ENCODE results near the gene TMEM163.
"Not testable (repeated sequence)": the region's sequence is repeated elsewhere in the genome, so short reads cannot be mapped to it uniquely, and the experiment has no call there.

Gene TMEM163

DNA sequence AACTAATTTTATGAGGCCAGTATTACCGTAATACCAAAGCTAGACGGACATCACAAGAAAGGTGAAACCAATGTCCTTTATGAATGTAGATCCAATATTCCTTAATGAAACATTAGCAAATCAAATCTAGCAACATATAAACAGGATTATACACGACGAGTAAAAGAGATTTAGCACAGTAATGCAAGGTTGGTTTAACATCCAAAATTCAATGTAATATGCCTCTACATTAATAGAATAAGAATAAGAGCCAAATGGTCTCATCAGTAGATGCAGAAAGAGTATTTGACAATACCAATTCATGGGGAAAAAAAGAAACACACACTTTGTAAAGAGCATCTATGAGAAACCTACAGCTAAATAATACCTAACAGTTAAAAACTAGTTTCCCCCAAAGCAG lies 99.5 kb downstream of the TMEM163 start:
- DNase-seq (ENCODE audit: low spot score) = no peak

DNA sequence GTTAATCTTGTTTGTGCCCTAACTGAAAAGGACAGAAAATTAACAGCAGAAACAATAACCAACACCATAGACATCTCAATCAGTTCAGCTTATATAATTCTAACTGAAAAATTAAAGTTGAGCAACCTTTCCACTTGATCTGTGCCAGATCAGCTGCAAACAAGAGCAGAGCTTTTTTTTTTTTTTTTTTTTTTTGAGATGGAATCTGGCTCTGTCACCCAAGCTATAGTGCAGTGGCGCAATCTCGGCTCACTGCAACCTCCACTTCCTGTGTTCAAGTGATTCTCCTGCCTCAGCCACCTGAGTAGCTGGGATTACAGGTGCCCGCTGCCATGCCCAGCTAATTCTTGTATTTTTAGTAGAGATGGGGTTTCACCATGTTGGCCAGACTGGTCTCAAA lies 103.3 kb downstream of the TMEM163 start:
- not testable (repeated sequence) for DNase-seq (ENCODE audit: low spot score)

DNA sequence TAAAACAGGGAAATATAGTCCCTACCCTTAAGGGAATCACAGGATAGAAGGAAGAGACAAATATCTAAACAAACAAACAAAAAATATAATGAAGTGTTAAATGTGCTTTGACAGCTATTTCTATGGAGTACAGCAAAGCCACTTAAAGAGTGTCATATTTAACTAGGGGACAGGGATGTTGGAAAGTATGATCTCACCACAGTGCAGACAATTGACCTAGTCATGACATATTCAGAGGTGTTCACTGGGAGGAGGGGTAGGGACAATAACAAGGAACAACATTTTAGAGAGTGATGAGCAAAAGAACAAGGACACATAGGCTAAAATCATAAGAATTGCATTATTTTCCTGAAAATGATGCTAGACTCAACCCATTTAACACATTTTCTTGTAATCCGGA lies 107.5 kb downstream of the TMEM163 start:
- no peak for DNase-seq (ENCODE audit: low spot score)

DNA sequence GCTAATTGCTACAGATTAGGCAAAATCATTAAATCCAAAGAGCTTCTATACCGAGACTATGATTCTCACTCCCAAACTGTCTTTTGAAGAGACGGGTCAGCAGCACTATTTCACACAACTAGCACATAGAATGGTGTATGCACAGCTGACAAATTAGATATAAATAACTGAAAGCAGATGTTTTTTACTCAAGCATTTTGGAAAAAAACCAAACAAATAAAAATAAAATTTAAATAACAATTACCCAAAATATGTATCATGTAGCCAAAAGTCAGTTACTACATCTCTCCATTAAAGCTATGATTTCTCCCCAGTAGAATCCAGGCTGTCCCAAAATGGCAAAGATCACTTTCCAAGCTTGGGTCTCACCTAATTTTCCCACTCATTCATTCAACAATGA lies 107.9 kb downstream of the TMEM163 start:
- DNase-seq (ENCODE audit: low spot score) = no peak

DNA sequence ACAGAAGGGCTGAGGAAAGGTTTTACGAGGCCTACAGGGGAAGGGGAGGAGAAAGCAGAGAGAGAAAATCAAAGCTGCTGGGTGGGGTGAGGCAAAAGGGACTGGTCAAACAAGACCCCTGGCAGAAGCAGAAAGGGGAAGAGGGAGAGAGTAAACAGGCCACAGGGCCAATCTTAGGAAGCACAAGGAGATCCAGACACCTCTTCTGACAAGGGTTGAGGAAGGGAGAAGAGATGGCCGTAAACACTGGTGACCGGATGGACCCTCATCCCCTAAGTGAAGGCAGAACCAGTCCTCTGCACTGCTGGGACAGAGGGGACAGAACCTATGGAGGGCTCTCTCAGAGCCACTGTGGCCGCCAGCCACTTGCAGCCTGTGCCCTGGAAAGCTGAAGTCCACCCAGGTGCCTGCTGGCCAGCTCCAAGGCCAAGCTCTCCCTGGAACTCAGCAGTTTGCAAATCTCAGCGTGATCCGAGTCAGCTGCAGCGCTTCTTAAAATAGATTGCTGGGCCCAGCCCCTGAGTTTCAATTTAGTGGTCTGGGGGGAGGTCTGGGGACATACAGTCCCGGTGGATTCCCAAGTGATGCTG lies 108.8 kb downstream of the TMEM163 start:
- no peak for DNase-seq (ENCODE audit: low spot score)

DNA sequence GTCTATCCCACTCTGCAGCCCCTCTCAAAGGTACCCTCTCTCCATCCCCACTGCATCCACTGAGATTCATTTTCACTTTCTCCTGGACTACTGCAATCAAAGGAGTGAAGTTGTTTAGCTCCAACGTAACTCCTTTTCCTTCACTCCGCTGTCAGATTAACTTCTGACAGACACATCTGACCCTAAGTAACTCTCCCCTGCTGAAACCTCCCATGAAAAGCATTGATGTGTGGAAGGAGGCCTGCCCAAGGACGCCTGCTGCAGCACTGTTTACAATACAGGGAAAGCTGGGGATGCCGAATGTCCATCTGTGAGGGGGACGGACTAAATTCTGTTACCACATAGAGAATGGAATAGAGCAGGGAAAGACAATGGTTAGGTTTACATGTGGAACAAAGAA lies 114.8 kb downstream of the TMEM163 start:
- no peak for DNase-seq (ENCODE audit: low spot score)

DNA sequence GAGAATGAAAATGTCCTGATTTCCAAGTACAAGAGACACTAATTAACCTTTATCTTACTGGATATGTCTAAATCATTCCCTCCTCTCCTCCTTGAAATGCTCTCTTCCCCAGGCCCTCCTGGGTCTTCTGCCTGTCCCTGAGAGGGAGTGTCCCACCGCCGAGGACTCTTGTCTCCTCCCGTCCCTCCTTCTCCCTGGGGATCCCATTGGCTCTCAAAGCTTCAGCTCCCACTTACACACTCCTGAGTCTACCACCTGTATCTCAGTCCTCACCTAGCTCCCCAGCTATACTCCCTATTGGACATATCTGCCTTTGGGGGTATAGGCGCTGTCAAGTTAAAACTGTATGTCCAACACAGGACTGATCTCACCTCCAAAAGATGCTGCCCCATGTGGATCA lies 116.1 kb downstream of the TMEM163 start:
- no peak for DNase-seq (ENCODE audit: low spot score)

DNA sequence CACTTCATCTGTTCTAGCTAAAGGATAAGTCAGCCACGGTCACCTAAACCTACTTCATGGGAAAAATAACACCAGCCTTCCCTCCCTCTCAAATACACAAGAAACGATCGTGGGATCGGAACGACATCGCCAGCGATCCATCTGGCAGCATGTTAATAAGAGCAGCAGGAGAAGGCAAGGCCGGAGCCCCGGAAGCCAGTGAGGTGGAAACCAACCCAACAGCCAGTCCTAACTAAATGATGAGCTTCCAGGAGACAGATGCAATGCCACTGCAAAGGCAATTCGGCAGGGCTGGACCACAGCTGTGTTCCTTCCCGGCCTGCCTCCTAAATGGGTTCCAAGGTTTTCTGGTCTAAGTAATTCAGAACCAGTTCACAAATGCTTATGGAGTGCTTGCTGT lies 117.5 kb downstream of the TMEM163 start:
- DNase-seq (ENCODE audit: low spot score) = no peak

DNA sequence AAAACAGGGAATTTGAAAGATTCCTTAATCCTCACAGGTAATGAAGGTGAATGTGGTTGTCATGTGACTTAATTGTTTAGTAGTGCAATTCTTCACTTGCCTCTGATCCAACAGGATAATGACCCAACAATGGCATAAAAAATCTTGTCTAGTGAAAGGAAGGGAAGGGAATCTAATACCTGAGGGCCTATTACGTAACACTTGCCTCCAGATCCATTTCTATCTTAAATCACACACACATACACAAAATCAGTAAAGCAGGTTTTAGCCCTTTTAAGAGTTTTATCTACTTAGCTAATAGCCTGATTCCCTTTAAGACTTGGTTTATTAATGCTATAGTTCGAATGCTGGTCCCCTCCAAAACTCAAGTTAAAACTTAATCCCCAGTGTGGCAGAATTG lies 118.6 kb downstream of the TMEM163 start:
- no peak for DNase-seq (ENCODE audit: low spot score)

DNA sequence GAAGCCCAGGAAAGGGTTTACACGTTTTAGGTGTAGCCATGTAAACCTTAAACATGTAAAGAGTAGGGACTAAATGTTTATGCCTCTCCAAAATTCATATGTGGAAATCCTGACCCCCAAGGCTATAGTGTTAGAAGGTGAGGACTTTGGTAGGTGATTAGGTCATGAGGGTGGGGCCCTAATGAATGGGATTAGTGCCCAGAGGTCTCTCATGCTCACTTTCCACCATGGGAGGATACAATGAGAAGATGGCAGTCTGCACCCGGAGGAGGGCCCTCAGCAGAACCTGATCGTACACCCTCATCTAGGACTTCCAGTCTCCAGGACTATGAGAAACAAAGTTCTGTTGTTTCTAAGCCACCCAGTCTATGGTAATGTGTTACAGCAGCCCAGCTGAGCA lies 119.6 kb downstream of the TMEM163 start:
- no peak for DNase-seq (ENCODE audit: low spot score)

DNA sequence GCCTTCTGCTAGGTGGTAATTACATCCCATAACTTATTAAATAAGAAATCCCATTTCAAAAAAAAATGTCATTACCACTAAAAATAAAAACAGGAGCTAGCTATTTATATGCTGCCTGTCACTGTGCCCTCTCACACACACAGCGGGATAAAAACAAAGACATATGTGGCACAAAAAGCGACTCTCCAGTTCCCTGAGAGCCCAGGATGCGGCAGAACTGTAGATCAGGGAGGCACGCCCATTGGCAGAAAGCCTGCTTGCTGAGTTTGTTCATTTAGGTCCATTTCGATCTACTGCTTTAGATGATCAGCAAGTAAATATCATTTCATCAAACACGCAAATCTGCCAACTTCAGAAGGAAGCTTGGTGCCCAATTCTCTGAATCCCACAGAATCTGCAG lies 124.4 kb downstream of the TMEM163 start:
- DNase-seq (ENCODE audit: low spot score) = no peak

DNA sequence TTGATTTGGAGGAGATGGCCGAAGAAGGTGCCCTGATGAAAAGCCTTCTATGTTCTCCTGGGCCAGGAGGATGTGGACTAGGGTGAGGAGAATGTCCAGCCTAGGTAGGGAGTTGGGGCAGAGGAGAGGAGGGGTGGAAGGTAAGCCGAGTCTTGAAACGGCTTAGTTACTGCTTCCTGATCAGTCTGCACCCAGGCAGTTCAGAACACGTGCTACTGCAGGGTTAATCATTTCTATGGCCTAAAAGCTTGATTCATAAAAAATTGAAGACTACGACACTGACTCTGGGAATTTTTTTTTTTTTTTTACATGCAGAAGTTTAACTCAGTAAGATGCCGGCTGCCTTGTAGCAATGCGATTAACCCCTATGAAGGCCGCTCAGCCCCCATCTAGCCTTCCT lies 125.3 kb downstream of the TMEM163 start:
- no peak for DNase-seq (ENCODE audit: low spot score)

DNA sequence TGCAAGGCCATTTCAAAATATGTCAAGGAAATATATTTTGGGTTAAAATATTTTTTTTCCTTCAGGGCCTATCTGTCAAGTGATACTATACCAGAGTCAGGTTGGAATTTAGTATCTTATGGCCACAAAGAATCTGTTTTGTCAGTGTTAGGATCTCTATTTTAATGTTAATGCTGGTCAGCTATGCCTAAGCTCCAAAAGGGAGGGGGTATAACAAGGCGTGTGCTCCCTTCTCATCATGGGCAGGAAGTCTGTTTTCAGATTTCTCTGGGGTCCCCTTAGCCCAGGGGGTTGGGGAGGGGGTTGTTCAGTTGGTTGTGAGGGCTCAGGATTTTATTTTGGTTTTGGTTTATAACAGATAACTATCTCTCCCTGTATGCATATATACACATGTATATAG lies 126.4 kb downstream of the TMEM163 start:
- no peak for DNase-seq (ENCODE audit: low spot score)

DNA sequence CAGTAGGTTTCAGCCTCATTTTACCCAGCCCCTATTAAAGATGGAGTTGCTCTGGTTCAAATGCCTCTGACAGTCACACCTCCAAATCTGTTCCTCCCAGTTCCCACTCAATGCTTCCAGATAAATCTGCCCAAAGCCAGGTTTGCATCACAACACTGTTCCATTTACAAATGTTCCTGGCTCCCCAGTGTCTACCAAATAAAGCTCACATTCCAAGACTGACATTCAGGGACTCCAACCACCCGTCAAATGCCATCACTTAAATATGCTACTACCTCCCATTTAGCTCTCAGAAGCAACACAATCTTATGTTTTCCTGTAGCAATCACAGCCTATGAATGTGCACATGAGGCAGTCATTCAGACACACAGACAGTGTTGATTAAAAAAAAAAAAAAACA lies 127.3 kb downstream of the TMEM163 start:
- DNase-seq (ENCODE audit: low spot score) = no peak

DNA sequence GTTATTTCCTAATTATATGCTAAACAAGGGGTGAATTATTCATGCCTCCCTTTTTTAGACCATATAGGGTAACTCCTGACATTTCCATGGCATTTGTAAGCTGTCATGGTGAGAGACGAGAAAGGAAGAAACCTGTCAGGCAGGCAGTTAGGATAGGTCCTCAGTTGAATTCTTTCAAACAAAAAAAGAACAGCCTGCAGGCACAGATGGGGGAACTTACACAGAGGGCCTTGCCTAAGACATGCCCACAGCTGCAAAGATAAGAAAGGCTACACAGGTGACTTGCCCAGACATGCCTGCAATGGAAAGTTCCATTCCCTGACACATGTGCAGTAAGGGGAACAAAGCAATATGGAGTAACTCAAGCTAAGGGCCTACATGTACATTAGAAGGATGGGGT lies 128.1 kb downstream of the TMEM163 start:
- DNase-seq (ENCODE audit: low spot score) = no peak

DNA sequence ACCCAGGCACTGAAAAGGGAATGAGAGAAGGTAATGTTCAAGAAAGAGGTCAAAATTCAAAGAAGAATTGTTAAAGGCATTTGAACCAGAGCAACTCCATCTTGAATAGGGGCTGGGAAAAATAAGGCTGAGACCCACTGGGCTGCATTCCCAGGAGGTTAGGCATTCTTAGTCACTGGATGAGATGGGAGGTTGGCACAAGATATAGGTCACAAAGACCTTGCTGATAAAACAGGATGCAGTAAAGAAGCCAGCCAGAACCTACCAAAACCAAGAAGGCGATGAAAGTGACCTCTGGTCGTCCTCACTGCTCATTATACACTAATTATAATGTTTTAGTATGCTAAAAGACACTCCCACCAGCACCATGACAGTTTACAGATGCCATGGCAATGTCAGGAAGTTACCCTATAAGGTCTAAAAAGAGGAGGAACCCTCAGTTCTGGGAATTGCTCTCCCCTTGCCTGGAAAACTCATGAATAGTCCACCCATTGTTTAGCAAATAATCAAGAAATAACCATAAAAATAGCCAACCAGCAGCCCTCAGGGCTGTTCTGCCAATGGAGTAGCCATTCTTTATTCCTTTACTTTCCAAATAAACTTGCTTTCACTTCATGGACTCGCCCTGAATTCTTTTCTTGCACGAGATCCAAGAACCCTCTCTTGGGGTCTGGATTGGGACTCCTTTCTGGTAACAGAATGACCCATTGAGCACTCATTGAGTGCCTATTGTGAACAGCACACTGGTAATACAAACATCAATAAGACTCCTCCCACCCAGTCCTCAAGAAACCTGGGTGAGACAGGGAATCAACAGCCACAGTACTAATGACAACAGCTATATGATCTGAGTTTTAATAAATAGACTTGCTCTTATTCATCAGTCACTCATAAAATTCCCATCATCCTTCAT lies 129.4 kb downstream of the TMEM163 start:
- not testable (repeated sequence) for DNase-seq (ENCODE audit: low spot score)

DNA sequence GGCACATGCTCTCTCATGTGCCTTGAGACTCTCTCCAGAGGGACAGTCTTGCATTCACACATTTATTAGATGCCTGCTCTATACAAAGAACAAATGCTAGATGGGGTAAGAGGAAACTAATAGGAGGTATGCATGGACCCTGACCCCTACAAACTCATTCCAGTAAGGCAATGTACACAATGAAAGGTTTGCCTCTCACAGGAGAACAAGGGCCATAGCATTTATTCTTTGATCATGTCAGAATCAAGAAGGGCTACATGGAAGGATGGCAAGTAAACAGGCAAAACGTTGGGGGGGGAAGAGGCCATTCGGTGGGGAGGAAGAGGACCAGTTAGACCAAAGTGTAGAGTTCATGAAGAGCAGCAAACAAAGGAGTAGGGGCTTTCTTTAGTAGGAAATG lies 130.2 kb downstream of the TMEM163 start:
- no peak for DNase-seq (ENCODE audit: low spot score)

DNA sequence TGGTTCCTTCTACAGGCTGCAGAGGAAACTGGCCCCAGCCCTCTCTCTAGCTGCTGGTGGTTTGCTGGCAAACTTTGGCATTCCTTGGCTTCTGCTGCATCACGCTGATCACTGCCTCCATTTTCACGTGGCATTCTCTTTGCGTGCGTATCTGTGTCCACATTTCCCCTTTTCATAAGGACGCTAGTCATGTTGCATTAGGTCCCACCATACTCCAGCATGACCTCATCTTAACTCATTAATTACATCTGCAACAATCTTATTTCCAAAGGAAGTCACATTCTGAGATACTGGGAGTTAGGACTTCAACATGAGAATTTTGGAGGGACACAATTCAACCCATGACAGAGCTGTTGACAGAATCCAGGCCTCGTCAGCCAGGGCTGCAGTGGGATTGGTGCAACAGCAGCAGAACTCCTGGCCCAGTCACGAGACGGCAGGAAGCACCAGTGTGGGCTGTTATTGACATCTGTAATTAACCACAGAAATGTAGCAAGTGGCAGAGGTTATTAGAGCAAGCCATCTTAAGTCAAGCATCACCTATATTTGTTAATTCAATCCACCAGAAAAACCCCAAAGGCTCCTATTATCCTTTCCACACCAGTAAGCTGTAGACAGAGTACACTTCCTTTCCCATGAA lies 132.4 kb downstream of the TMEM163 start:
- DNase-seq (ENCODE audit: low spot score) = no peak

DNA sequence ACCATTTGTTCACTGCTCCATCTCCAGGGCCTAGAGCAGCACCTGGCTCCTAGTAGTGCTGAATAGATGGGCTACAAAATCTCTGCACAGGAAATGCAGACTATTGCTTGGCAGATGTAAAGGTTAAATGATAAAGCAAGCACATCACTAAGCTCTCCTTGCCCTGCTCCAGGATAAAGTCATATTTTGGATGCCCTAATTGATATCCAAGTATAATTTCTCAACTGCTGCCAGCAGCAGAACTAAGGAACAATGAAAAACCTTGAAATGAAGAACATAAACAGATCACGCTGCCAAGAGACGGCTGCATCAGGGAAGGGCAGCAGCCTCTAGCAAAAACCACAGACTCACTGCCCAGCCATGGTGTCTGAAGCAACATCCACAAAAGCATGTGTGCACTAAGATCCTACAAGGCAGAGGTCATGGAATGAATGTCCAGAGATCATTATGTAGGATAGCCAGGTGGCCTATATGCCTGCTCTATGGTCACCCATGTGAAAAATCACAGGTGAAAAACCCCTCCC lies 134.7 kb downstream of the TMEM163 start:
- no peak for DNase-seq (ENCODE audit: low spot score)

DNA sequence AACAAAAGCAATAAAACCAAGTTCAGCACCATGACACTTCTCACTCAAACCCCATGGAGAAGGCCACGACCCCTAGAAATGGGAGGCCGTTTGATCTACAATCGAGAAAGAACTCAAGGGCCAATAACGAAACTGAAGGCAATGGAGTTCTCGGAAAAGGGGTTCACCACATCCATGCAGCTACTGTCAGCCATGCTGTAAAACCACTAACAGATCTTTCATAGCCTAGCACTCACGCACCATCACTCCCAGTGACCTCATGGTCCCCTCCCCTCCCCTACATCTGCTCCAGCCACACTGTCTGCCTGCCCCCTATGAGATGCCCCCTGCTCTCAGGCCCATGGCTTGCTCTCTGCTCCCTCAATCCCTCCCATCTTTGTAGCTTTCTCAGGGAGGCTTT lies 135.3 kb downstream of the TMEM163 start:
- no peak for DNase-seq (ENCODE audit: low spot score)

DNA sequence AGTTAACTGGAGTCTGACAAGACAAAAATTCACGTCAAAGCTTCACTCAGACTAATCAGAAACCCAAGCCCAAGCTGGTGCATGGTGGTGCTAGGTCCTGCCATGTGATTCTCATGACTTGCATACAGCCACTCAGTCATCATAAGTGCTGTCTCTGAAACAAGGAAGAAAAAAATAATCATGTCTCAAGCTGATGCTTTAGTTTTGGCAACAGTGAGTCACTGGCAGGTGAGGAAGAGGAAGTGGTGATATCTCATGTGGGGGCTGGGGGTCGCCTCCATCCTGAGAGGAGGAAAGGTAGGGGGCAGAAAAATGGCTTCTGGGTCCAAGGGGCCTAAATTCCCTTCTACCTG lies 136.3 kb downstream of the TMEM163 start:
- no peak for DNase-seq (ENCODE audit: low spot score)

DNA sequence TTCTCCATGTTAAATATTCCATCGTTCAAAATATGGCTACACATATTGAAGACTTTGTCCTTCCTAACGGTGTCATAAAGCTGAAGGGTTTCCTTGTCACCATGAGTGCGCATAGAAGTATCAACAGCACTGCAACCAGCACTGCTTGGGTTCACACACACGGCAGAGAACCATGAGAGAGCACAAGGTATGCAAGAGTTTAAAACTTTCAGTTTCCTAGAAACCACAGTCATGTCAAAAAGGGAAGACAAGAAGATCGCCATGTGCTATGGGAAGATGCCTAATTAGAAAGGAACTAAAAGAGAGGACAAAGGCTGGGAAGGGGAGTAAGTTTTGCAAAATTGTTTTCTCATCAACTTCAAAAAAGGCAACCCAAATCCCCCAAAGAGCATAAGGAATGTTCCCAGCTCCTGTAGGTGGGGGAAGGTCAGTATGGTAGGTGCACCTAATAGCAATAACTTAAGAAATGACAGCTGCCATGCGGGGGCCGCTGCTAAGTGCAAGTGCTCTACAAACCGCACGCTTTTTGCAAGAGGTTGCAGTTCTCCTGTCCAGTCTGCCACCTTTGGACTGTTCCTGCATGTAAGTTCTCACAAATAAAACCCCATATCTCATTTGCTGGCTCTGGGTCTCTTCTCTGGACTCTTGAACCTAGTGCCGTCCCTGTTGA lies 136.8 kb downstream of the TMEM163 start:
- no peak for DNase-seq (ENCODE audit: low spot score)

DNA sequence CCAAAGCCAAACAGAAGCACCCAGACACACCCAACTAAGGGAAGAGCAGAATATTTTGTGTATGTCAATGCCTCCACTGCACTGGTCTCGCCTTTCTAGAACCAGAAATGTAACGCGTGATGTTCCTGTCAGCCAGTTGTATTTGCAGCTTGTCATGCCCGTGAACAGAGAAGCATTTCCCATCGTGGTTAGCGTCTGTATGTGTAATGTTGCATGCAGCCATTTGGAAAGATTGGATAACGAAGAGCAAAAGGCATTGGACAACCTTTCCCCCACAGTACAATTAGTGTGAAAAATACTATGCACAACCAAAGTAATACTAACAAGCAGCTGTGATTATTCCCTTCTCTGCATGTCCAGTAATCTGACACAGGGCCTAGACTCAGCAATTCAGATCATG lies 140.5 kb downstream of the TMEM163 start:
- DNase-seq (ENCODE audit: low spot score) = no peak
